Activated naive CD8-positive, alpha-beta T cell treated with anti-CD3 and anti-CD28 coated beads, Interleukin-2, amount 50 U/mL, for 24 hours (primary cell): ENCODE measurements around the gene NELFB.
"Not testable (repeated sequence)": the region's sequence is repeated elsewhere in the genome, so short reads cannot be mapped to it uniquely, and the experiment has no call there.

Experiments
- ATAC-seq: fragments of 150-1000 bp; cut with Tn5 transposase; one replicate; pipeline ENCODE4 v1.10.0; 2021
- DNase-seq: peaks from one replicate; pipeline ENCODE4 v3.0.0; 2021
- H3K27ac Mint-ChIP-seq: one replicate; pipeline ENCODE4 v1.8.0; 2021; ENCODE audit warnings: mild to moderate bottlenecking, mixed read lengths
- H3K27me3 Mint-ChIP-seq: one replicate; pipeline ENCODE4 v1.8.0; 2021; ENCODE audit warnings: mixed read lengths
- H3K36me3 Mint-ChIP-seq: one replicate; pipeline ENCODE4 v1.8.0; 2021; ENCODE audit warnings: low read depth, mixed read lengths
- H3K4me1 Mint-ChIP-seq: one replicate; pipeline ENCODE4 v1.8.0; 2021; ENCODE audit warnings: mixed read lengths
- H3K4me3 Mint-ChIP-seq: one replicate; pipeline ENCODE4 v1.8.0; 2021; ENCODE audit warnings: mild to moderate bottlenecking, moderate library complexity, mixed read lengths
- H3K9me3 Mint-ChIP-seq: one replicate; pipeline ENCODE4 v1.8.0; 2021; ENCODE audit warnings: mixed read lengths

Gene NELFB

DNA sequence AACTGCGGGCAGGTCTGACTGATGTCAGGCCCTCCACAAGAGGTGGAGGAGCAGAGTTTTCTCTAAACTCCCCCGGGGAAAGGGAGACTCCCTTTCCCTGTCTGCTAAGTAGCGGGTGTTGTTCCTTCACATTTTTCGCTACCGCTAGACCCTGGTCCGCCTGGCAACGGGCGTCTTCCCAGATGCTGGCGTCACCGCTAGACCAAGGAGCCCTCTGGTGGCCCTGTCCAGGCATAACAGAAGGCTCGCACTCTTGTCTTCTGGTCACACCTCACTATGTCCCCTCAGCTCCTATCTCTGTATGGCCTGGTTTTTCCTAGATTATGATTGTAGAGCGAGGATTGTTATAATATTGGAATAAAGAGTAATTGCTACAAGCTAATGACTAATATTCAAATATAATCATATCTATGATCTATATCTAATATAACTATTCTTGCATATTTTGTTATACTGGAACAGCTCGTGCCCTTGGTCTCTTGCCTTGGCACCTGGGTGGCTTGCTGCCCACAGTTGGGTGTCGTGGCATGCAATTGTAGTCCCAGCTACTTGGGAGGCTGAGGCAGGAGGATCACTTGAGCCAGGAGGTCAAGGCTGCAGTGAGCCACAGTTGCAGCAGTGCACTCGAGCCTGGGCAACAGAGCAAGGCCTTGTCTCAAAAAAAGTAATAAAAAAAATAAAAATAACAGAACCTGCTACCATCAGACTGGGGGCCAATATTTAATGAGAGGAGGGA, 7.2 kb downstream of the NELFB start:
- ATAC-seq, H3K4me1 Mint-ChIP-seq, H3K27ac Mint-ChIP-seq, H3K4me3 Mint-ChIP-seq, H3K9me3 Mint-ChIP-seq, H3K27me3 Mint-ChIP-seq, DNase-seq, H3K36me3 Mint-ChIP-seq: not testable (repeated sequence)

- H3K27me3 Mint-ChIP-seq, result no peaks in the 10 kb centered on the region
- H3K27ac Mint-ChIP-seq, result no peak overlapping the region
- no peaks in the 10 kb centered on the region for H3K4me1 Mint-ChIP-seq
- DNase-seq (no peak), ATAC-seq (no peak)
- no peaks in the 10 kb centered on the region for H3K9me3 Mint-ChIP-seq
- H3K4me3 Mint-ChIP-seq, result no peak overlapping the region
- peaks cover 14% of the 10 kb centered on the region for H3K36me3 Mint-ChIP-seq
Measured at GRCh38 chr9:137262909-137263285, 7.8 kb downstream of the NELFB start.

DNA sequence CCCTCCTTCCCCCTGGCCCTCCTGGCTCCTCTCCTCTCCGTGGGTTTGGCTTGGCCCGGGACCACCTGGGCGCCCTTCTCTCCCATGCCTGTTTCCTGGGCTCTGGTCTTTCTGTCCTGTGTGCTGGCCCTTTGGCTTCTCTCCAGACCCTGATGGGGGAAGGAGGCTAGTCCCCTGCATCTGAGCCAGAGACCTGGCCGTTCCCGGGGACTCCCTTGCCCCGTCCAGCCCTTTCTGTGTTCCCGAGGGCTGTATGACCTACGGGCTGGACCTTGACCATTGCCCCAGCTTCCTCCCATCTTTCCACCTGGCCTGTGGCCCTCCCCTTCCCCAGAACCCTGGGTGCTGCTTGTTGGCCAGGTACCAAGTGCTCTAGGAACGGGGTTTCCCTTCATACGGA, 8.4 kb downstream of the NELFB start:
- Mint-ChIP-seq H3K4me1 (peaks cover under 1% of the 10 kb centered on the region), H3K9me3 (no peaks in the 10 kb centered on the region), H3K27ac (no peak overlapping the region), H3K36me3 (peaks cover 17% of the 10 kb centered on the region), H3K27me3 (no peaks in the 10 kb centered on the region), H3K4me3 (no peak overlapping the region)
- DNase-seq (no peak), ATAC-seq (no peak)

DNA sequence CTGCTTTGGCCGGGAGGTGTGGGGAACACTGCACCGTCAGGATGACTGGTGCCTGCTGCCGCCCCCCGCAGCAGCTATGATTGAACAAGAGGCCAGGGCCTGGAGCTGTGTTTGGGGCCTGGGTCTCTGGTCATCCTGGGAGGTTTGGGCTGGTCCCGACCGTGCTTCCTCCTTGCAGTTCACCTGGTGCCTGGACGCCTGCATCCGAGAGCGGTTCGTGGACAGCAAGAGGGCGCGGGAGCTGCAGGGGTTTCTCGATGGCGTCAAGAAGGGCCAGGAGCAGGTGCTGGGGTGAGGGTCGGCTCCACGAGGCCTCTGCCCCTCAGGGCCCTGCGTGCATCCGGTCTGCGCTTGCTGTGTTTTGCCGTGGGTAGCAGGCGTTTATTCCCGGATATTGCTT, 8.9 kb downstream of the NELFB start:
- no peaks in the 10 kb centered on the region for H3K27me3 Mint-ChIP-seq

DNA sequence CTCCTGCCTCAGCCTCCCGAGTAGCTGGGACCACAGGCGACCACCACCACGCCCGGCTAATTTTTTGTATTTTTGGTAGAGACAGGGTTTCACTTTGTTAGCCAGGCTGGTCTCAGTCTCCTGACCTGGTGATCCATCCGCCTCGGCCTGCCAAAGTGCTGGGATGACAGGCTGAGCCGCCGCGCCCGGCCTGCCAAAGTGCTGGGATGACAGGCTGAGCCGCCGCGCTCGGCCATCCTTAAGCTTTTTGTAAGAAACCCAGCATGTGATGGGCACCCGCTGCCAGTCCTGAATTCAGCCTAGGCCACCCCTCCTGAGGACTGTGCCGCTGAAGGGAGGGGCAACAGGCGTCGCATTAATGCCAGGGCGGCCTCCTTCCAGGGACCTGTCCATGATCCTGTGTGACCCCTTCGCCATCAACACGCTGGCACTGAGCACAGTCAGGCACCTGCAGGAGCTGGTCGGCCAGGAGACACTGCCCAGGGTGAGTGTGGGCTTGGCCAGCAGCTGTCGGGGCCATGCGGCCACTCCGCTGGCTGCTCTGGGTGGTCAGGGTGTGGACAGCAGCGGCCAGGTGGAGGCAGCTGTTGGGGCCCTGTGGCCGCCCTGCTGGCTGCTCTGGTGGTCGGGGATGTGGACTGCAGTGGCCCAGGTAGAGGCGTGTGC, 10.5 kb downstream of the NELFB start:
- H3K9me3 Mint-ChIP-seq, result no peaks in the 10 kb centered on the region
- ATAC-seq (no peak), DNase-seq (no peak)
- H3K27ac Mint-ChIP-seq, result no peak overlapping the region
- H3K4me3 Mint-ChIP-seq, result no peak overlapping the region
- H3K4me1 Mint-ChIP-seq, result peaks cover 5% of the 10 kb centered on the region
- no peaks in the 10 kb centered on the region for H3K27me3 Mint-ChIP-seq
- H3K36me3 Mint-ChIP-seq, result peaks cover 27% of the 10 kb centered on the region

More for the DNA sequence above, 8.9 kb downstream of the NELFB start:
- Mint-ChIP-seq H3K4me3 (no peak overlapping the region), H3K27ac (no peak overlapping the region), H3K4me1 (peaks cover 2% of the 10 kb centered on the region), H3K9me3 (no peaks in the 10 kb centered on the region), H3K36me3 (peaks cover 19% of the 10 kb centered on the region)
- DNase-seq (no peak), ATAC-seq (no peak)

GRCh38 chr9:137266162-137266527, 11.0 kb downstream of the NELFB start:
- Mint-ChIP-seq H3K4me3 (no peak overlapping the region), H3K36me3 (peaks cover 27% of the 10 kb centered on the region), H3K9me3 (no peaks in the 10 kb centered on the region), H3K4me1 (peaks cover 10% of the 10 kb centered on the region), H3K27me3 (no peaks in the 10 kb centered on the region), H3K27ac (no peak overlapping the region)
- DNase-seq (no peak), ATAC-seq (no peak)

DNA sequence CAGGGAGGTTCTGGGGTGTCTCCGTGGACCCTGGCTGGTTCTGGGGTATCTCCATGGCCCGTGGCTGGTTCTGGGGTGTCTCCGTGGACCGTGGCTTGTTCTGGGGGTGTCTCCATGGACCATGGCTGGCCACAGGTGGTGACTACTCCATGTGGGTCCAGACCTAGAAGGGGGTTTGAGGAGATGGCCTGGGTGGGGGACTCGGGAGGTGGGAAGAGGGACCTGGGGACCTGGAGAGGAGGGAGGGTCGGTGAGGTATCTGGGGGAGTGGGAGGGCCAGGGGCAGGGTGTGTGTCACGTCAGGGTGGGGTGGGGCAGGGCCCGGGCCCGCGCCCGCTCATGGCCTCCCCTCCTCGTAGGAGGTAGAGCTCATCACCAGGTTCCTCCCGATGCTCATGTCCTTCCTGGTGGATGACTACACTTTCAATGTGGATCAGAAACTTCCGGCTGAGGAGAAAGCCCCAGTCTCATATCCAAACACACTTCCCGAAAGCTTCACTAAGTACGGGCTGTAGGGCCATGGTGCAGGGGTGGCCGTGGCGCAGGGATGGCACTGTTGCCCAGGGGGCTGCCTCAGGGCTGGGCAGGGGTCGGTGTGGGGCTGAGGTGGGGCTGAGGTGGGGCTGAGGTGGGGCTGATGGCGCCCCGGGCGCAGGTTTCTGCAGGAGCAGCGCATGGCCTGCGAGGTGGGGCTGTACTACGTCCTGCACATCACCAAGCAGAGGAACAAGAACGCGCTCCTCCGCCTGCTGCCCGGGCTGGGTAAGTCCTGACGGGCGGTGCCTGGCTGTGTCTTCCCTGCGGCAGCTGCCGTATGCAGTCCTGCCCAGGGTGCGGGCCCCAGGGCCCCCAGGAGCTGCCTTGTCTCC, 11.7 kb downstream of the NELFB start:
- Mint-ChIP-seq H3K27ac (no peak overlapping the region), H3K4me3 (no peak overlapping the region)

DNA sequence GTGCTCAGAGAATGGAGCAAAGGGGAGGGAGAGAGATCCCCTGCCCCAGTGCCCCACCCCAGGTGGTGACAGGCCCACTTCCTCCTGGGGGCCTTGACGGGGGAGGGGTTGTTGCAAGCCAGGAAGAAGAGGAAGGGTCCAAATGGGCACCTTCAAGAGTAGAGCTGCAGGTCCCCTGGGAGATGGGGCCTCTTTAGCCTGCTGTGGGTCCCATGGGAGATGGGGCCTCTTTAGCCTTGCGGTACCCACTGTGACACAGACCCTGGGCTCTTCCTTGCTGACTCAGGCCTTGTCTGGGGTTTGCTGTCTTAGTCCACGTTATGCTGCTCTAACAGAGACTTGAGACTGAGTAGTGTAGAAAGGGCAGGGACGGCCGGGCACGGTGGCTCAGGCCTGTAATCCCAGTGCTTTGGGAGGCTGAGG, 12.8 kb downstream of the NELFB start:
- DNase-seq (no peak), ATAC-seq (no peak)
- peaks cover 15% of the 10 kb centered on the region for H3K4me1 Mint-ChIP-seq
- H3K9me3 Mint-ChIP-seq, result no peaks in the 10 kb centered on the region
- no peak overlapping the region for H3K27ac Mint-ChIP-seq
- no peak overlapping the region for H3K4me3 Mint-ChIP-seq
- no peaks in the 10 kb centered on the region for H3K27me3 Mint-ChIP-seq
- H3K36me3 Mint-ChIP-seq, result peaks cover 27% of the 10 kb centered on the region

More for the DNA sequence above, 11.7 kb downstream of the NELFB start:
- H3K9me3 Mint-ChIP-seq, result no peaks in the 10 kb centered on the region
- no peaks in the 10 kb centered on the region for H3K27me3 Mint-ChIP-seq
- ATAC-seq (no peak), DNase-seq (no peak)
- peaks cover 27% of the 10 kb centered on the region for H3K36me3 Mint-ChIP-seq
- H3K4me1 Mint-ChIP-seq, result peaks cover 15% of the 10 kb centered on the region

GRCh38 chr9:137268538-137269201, 13.5 kb downstream of the NELFB start:
- DNase-seq, result no peak
- no peaks in the 10 kb centered on the region for H3K27me3 Mint-ChIP-seq
- no peak overlapping the region for H3K4me3 Mint-ChIP-seq
- ATAC-seq, result no peak
- H3K36me3 Mint-ChIP-seq, result peaks cover 27% of the 10 kb centered on the region
- H3K27ac Mint-ChIP-seq, result no peak overlapping the region
- no peaks in the 10 kb centered on the region for H3K9me3 Mint-ChIP-seq
- peaks cover 15% of the 10 kb centered on the region for H3K4me1 Mint-ChIP-seq

- H3K36me3 Mint-ChIP-seq, result peaks cover 25% of the 10 kb centered on the region
- DNase-seq (no peak), ATAC-seq (no peak)
- peaks cover 15% of the 10 kb centered on the region for H3K4me1 Mint-ChIP-seq
- H3K4me3 Mint-ChIP-seq, result no peak overlapping the region
- no peaks in the 10 kb centered on the region for H3K9me3 Mint-ChIP-seq
- no peak overlapping the region for H3K27ac Mint-ChIP-seq
- H3K27me3 Mint-ChIP-seq, result no peaks in the 10 kb centered on the region
Measured at GRCh38 chr9:137269231-137269772, 14.2 kb downstream of the NELFB start.

DNA sequence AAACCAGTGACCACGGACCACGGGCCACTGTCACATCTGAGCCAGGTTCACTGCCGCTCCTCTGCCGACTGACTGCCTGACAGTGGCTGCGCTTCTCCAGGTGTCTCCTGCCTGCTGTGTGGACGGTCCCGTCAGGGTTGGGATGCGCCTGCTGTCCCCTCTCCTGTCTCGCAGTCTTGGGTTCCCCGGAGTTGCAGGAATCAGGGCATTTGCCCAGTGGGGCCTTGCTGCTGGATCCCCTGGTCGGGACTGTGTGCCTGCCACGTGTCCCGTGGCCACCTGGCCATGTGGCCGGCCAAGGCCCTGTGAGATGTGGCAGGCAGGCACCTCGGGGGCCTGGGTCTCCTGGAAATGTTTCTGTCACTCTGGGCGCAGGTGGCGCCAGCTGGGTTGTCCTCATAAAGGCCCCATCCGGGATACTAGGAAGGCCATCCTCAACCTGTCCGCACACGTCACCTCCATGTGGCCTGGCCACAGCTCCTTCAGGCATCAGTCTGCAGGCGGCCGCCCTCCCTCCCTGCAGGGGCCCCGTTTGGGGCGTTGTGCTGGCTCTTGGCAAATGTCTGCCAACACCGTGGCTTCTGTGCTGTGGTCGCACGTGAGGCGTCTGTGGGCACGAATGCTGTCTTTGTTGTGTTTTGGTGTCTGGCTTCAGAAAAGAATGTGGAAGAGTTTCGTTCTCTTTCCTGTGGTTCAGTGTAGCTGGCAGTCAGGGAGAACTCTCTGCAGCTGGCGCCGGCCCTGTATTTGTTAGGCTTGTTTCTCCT, 16.0 kb downstream of the NELFB start:
- DNase-seq, result peak; percentile 41
- no peaks in the 10 kb centered on the region for H3K27me3 Mint-ChIP-seq
- peak; percentile 35 for ATAC-seq
- H3K4me1 Mint-ChIP-seq, result peaks cover 24% of the 10 kb centered on the region
- no peaks in the 10 kb centered on the region for H3K9me3 Mint-ChIP-seq
- H3K4me3 Mint-ChIP-seq, result no peak overlapping the region
- H3K27ac Mint-ChIP-seq, result no peak overlapping the region
- H3K36me3 Mint-ChIP-seq, result peaks cover 23% of the 10 kb centered on the region

- no peak for ATAC-seq
- Mint-ChIP-seq H3K9me3 (no peaks in the 10 kb centered on the region), H3K27ac (no peak overlapping the region), H3K36me3 (peaks cover 23% of the 10 kb centered on the region), H3K4me3 (no peak overlapping the region), H3K27me3 (no peaks in the 10 kb centered on the region), H3K4me1 (peaks cover 27% of the 10 kb centered on the region)
- no peak for DNase-seq
Measured at GRCh38 chr9:137271696-137272076, 16.6 kb downstream of the NELFB start.

- Mint-ChIP-seq H3K4me1 (peaks cover 31% of the 10 kb centered on the region), H3K36me3 (peaks cover 22% of the 10 kb centered on the region), H3K9me3 (no peaks in the 10 kb centered on the region), H3K27ac (no peak overlapping the region), H3K4me3 (no peak overlapping the region), H3K27me3 (no peaks in the 10 kb centered on the region)
- no peak for ATAC-seq
- no peak for DNase-seq
Measured at GRCh38 chr9:137272241-137273094, 17.3 kb downstream of the NELFB start.
